GM21447 (cell line): ENCODE data around the gene BCL11A.

ENCODE experiments used
- ATAC-seq: cut with Tn5 transposase; IDR thresholded peaks from one replicate; pipeline ENCODE4 v1.9.1; 2021; ENCODE audit not compliant: unreplicated experiment

The BCL11A gene

GRCh38 chr2:60488291-60488690 lies 65.2 kb downstream of the BCL11A start:
- peak; percentile 66 for ATAC-seq

GRCh38 chr2:60487174-60487573 lies 66.3 kb downstream of the BCL11A start:
- no peak for ATAC-seq

DNA sequence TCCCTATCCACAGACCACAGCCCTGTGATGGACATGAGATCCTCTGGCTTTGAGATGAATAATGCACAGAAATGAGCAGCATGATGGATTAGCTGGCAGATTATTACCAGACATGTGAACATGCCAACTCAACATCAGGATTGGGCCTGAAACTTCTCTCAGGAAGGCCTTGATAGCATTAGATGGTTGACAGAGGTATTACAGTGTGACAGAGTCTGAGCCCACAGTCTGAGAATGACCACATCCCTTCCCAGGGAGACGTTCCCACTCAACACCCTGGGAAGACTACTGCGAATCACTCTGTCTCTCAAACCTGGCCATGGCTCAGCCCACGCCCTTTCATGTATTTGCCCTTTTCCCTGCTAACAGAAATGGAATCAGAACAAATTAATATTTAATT lies 66.9 kb downstream of the BCL11A start:
- no peak for ATAC-seq

GRCh38 chr2:60486067-60486466 lies 67.4 kb downstream of the BCL11A start:
- no peak for ATAC-seq

- no peak for ATAC-seq
These were observed 67.9 kb downstream of the BCL11A start for GRCh38 chr2:60485550-60485949.

GRCh38 chr2:60485055-60485454 lies 68.4 kb downstream of the BCL11A start:
- no peak for ATAC-seq

- peak; percentile 45 for ATAC-seq
These were observed 69.3 kb downstream of the BCL11A start for GRCh38 chr2:60484133-60484645.

- ATAC-seq, result no peak
These were observed 70.1 kb downstream of the BCL11A start for GRCh38 chr2:60483401-60483800.

DNA sequence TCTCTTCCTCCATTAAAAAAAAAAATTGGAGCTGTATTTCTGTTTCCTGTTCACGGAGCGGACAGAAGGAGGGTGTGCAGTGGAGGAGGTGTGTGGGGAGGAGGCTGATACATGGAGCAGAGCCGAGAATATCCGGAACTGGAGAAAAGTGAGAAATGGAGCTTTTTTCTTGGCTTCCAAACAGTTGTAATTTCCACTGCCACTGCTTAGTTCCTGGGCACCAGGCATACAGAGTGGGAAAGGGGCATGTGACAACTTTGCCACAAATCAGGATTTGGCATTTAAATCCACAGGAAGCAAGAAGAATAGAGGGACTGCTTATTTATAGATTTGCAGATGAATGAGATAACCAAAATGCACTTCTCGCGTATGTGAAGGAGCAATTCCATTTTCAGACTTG lies 71.2 kb downstream of the BCL11A start:
- no peak for ATAC-seq

GRCh38 chr2:60481257-60481656 lies 72.2 kb downstream of the BCL11A start:
- no peak for ATAC-seq

DNA sequence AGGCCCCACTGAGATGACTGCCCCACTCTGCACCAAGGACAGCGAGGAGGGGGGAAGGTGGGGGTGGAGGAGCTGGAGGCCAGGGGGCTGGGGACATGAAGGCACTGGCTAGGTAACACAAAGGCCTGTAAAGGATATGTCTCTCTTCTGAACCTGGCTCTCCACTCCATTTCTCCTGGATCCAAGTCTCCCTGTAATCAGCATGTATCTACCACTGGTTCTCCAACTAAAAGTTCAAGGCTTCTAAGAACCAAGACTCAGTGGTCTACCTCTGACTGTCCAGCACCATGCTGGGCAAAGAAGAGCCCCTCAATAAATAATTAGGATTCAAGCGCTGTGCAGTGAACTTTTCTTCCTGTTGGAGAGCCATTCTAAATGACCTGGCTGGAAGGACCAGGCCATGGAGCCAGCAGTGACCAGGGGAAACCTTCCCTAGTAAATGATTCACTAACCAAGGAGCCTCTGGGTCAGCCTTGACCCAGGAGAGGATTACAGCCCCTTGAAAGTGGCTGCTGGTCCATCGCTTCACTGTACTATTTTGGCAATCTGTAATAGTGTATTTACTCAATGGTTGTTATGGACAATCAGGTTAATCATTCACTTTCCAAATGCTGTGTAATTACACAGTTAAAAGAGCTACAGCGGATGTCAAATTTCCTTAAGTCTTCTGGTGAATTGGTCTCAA lies 73.2 kb downstream of the BCL11A start:
- no peak for ATAC-seq

GRCh38 chr2:60479226-60480088 lies 74.0 kb downstream of the BCL11A start:
- no peak for ATAC-seq

- no peak for ATAC-seq
These were observed 74.8 kb downstream of the BCL11A start for GRCh38 chr2:60478660-60479059.

GRCh38 chr2:60476206-60476954 lies 77.1 kb downstream of the BCL11A start:
- no peak for ATAC-seq

DNA sequence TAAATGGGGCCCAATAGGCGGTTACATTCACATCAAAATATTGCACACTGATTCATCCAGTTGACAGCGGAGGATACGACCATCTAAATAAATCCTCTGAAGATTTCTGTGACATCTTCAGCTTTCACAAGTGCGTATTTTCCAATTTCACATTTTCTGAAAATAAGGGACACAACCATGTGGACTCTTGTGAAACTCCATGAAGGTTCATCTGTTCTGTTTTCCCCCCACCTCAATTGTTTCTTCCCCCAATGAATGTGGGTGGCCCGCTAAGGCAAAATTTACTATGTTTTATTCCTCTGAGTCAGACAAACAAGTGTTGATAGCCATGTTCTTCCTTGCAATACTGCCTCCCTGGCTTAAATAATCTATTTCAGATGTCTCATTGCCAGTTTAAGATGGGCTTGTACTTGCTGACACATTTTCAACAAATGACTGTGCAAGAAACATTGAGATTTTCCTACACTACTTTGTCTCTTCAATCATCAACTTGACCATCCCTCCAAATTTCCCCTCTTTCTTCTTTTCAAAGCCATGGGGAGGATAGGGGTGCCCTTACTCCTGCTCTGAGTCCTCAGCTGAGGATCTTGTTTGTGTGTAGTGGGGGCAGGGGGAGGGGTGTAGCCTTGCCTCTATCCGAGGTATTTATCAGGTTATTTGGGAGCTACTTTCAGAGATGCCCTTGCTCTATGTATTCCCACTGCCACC lies 78.2 kb downstream of the BCL11A start:
- no peak for ATAC-seq

DNA sequence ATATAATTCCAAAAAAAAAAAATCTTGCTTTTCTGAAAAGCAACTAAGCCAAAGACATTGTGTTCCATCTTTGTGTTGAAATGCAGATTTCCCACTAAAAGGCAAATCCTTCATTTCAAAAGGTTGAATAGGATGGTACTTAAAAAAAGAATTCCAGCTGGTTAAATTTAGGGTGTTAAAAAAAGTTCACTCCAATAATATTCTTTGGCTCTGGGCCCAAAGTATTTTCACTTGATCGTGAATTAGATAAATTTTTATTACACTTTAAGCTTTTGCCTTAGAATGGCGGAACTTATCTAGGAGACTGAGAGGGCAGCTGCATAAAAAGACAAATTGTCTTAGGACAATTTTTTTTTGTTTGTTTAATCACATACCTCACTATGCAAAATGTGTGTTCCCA lies 79.2 kb downstream of the BCL11A start:
- no peak for ATAC-seq

DNA sequence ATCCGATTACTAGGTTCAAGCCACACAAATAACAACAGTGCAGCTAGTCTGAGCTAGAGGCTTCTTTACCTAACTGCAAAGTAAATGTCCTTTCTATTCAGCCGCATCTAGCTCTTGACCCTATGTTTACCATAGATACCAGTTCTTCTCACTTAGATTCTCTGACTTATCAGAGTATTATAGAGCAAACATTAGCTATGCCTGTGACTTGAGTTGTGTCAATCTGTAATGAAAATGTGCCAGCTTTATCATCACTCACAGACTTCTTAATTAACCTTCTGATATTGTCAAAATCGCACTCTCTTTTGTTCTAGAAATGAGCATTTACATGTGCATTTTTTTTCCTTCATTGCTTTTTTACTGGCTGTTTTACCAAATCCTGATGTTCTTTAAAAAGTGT lies 79.9 kb downstream of the BCL11A start:
- ATAC-seq, result no peak

GRCh38 chr2:60472663-60473289 lies 80.7 kb downstream of the BCL11A start:
- ATAC-seq, result no peak

DNA sequence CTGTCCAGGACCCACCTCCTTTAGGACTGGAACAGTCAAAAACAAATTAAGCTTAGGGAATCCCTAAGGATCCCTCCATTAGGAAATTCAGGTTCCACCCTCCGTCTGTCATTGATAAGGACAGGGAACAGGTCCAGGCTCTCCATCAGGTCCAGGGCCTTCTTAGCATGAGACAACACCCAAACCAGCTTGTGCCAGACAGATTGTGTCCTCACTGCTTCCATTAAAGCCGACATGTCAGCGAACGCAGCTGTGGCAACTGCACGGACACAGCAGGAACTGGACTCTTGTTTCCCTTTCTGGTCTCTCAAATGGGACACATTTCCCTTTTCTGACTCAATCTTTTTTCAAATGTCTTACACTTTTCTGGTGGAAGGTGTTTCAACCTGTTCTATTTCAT lies 81.4 kb downstream of the BCL11A start:
- no peak for ATAC-seq

GRCh38 chr2:60470340-60470739 lies 83.1 kb downstream of the BCL11A start:
- ATAC-seq, result no peak
